Motor neuron (in vitro differentiated cells): ENCODE results near the gene AP2B1. TPM values are rescaled to one million over a fixed set of nuclear protein-coding genes. Genes with fewer than 3 reads are reported as not detected.
A peak's percentile ranks its signal among the peaks of the same experiment; 100 is the strongest.

Experiments used
- ATAC-seq, 8 experiments: fragments of 200-7000 bp; cut with Tn5 transposase; replicated peaks in 6 of 8; 2 replicates each; pipeline ENCODE4 v1.8.0; 2021; ENCODE audit warnings: mild to moderate bottlenecking in 8 of 8, moderate library complexity in 8 of 8
- H3K27ac ChIP-seq, 2 donors: fragments of 250-450 bp; sonication (Bioruptor Pico); 2 replicates each; pipeline ENCODE4 v1.9.0; 2021; ENCODE audit warnings: antibody characterized with exemption in 2 of 2, mild to moderate bottlenecking in 2 of 2, moderate library complexity in 1 of 2
- H3K4me1 ChIP-seq, 2 donors: fragments of 250-450 bp; sonication (Bioruptor Pico); replicated peaks in 1 of 2; 2 replicates each; pipeline ENCODE4 v1.6.1; 2021; ENCODE audit warnings: antibody characterized with exemption in 2 of 2, mild to moderate bottlenecking in 2 of 2, moderate library complexity in 1 of 2
- H3K4me3 ChIP-seq, 5 donors: fragments of 250-450 bp; sonication (Bioruptor Pico); 2 replicates each; pipeline ENCODE4 v1.9.0; 2021; ENCODE audit warnings: antibody characterized with exemption in 5 of 5, mild to moderate bottlenecking in 5 of 5, moderate library complexity in 4 of 5
- WGBS, 10 experiments: fragments of 450-650 bp; shearing (Covaris generic); methylation state at CpG; one replicate each; pipeline ENCODE4 v1.0.0; 2022; 5-methylcytosine and 5-hydroxymethylcytosine counted together
- in situ Hi-C, 9 experiments: fragments of 400-800 bp; cut with MboI; loops; one replicate each; pipeline ENCODE4 v1.15.0; 2021; ENCODE audit warnings: low sequenced_read_pairs in 9 of 9, low pct_unique_long_range_greater_than_20kb in 2 of 9; ENCODE audit not compliant: unreplicated experiment in 9 of 9
- total RNA-seq, 8 experiments: library from RNA; unstranded; fragments of 300-600 nt; gene quantifications; 2 replicates each; pipeline versions ENCODE4 v1.2.3 to v1.2.4, GENCODE V29; 2022

AP2B1 gene
- total RNA-seq, 8 experiments from 2014 or later, result 63.8 to 204 (median 126) TPM

GRCh38 chr17:35728551-35728950 lies 141.4 kb downstream of the AP2B1 start:
- no peak for ATAC-seq
- WGBS, 10 experiments, result 72 to 100% (median 92%) methylated on average over 1 to 3 of the region's 3 CpGs; no CpG with 5 or more reads in 6 of the 10 experiments
- in situ Hi-C loops, result loop anchor here in 3 of 9 experiments (25.0 kb wide), 1 partner anchor 116 kb away; no protein-coding TSS in a partner anchor
- H3K4me1 ChIP-seq, result peaks cover 21 to 42% of the 10 kb centered on the region in 2 donors
- H3K27ac ChIP-seq, result no peak overlapping the region
- H3K4me3 ChIP-seq, result no peak overlapping the region

- no peak for ATAC-seq
- 11 to 80% (median 40%) methylated on average over 2 to 4 of the region's 4 CpGs; no CpG with 5 or more reads in 5 of the 10 experiments for WGBS, 10 experiments
- Histone ChIP-seq H3K27ac (no peak overlapping the region), H3K4me1 (peaks cover 21 to 42% of the 10 kb centered on the region in 2 donors), H3K4me3 (no peak overlapping the region)
- in situ Hi-C loops, result loop anchor here in 3 of 9 experiments (25.0 kb wide), 1 partner anchor 117 kb away; no protein-coding TSS in a partner anchor
These were observed 142.3 kb downstream of the AP2B1 start for GRCh38 chr17:35729405-35729833.

- in situ Hi-C loops, result loop anchor here in 3 of 9 experiments (25.0 kb wide), 1 partner anchor 118 kb away; no protein-coding TSS in a partner anchor
- peaks cover 21 to 38% of the 10 kb centered on the region in 2 donors for H3K4me1 ChIP-seq
- H3K27ac ChIP-seq, result no peak overlapping the region
- ATAC-seq, result no peak
- WGBS, 10 experiments, result 57 to 91% (median 77%) methylated on average over 2 to 7 of the region's 10 CpGs
- H3K4me3 ChIP-seq, result no peak overlapping the region
These were observed 143.4 kb downstream of the AP2B1 start for GRCh38 chr17:35730400-35731005.

- WGBS, 10 experiments, result 41% methylated on average over 2 of the region's 44 CpGs; no CpG with 5 or more reads in 9 of the 10 experiments
- in situ Hi-C loops, result loop anchor here in 3 of 9 experiments (25.0 kb wide), 1 partner anchor 119 kb away; no protein-coding TSS in a partner anchor
These were observed 144.3 kb downstream of the AP2B1 start, which contains the start of gene RASL10B for GRCh38 chr17:35731239-35731916. Gene RASL10B, plus strand, starts transcription at chr17:35731639. Its CDS starts 3,546 bp downstream, at chr17:35735185.

GRCh38 chr17:35731917-35732805 lies 145.0 kb downstream of the AP2B1 start:
- in situ Hi-C loops, result loop anchor here in 3 of 9 experiments (25.0 kb wide), 1 partner anchor 120 kb away; no protein-coding TSS in a partner anchor
- Histone ChIP-seq H3K27ac (no peak overlapping the region), H3K4me3 (peak overlapping the region; percentile 55 to 100 (median 76)), H3K4me1 (peaks cover 8 to 22% of the 10 kb centered on the region in 2 donors)
- 0 to 30% (median 0%) methylated on average over 1 to 5 of the region's 47 CpGs; no CpG with 5 or more reads in 6 of the 10 experiments for WGBS, 10 experiments
- peak; percentile 18 to 71 (median 60) for ATAC-seq

More at GRCh38 chr17:35731239-35731916, 144.3 kb downstream of the AP2B1 start, which contains the start of gene RASL10B:
- Histone ChIP-seq H3K27ac (no peak within 1 kb of the TSS), H3K4me3 (peak within 1 kb of the TSS; percentile 55 to 100 (median 76)), H3K4me1 (peaks cover 16 to 30% of the 10 kb centered on the region in 2 donors)
- peak; percentile 79 to 90 (median 88) for ATAC-seq

GRCh38 chr17:35732806-35733136 lies 145.6 kb downstream of the AP2B1 start:
- H3K4me3 ChIP-seq, result peak overlapping the region in 3 of 5 donors; percentile 74 to 100 (median 96)
- 20 to 100% (median 67%) methylated on average over 1 of the region's 1 CpG; no CpG with 5 or more reads in 7 of the 10 experiments for WGBS, 10 experiments
- in situ Hi-C loops, result loop anchor here in 3 of 9 experiments (25.0 kb wide), 1 partner anchor 120 kb away; no protein-coding TSS in a partner anchor
- no peak overlapping the region for H3K27ac ChIP-seq
- peaks cover 8 to 19% of the 10 kb centered on the region in 2 donors for H3K4me1 ChIP-seq
- no peak for ATAC-seq

GRCh38 chr17:35733366-35733765 lies 146.2 kb downstream of the AP2B1 start:
- ATAC-seq, result no peak
- in situ Hi-C loops, result loop anchor here in 3 of 9 experiments (25.0 kb wide), 1 partner anchor 121 kb away; no protein-coding TSS in a partner anchor
- WGBS, 10 experiments, result 50 to 100% (median 73%) methylated on average over 1 to 4 of the region's 6 CpGs; no CpG with 5 or more reads in 6 of the 10 experiments
- Histone ChIP-seq H3K4me3 (no peak overlapping the region), H3K4me1 (peaks cover 8 to 19% of the 10 kb centered on the region in 2 donors), H3K27ac (no peak overlapping the region)

- ATAC-seq, result no peak
- peaks cover 4 to 13% of the 10 kb centered on the region in 2 donors for H3K4me1 ChIP-seq
- no peak overlapping the region for H3K4me3 ChIP-seq
- WGBS, 10 experiments, result 7 to 95% (median 83%) methylated on average over 1 to 4 of the region's 7 CpGs; no CpG with 5 or more reads in 3 of the 10 experiments
- in situ Hi-C loops, result loop anchor here in 3 of 9 experiments (25.0 kb wide), 1 partner anchor 122 kb away; no protein-coding TSS in a partner anchor
- no peak overlapping the region for H3K27ac ChIP-seq
These were observed 147.3 kb downstream of the AP2B1 start for GRCh38 chr17:35734396-35734795.

GRCh38 chr17:35735036-35735805 lies 148.1 kb downstream of the AP2B1 start:
- in situ Hi-C loops, result loop anchor here in 3 of 9 experiments (25.0 kb wide), 1 partner anchor 123 kb away; no protein-coding TSS in a partner anchor
- WGBS, 10 experiments, result 0 to 100% (median 92%) methylated on average over 1 to 9 of the region's 29 CpGs; no CpG with 5 or more reads in 5 of the 10 experiments

GRCh38 chr17:35736236-35736635 lies 149.1 kb downstream of the AP2B1 start:
- H3K27ac ChIP-seq, result no peak overlapping the region
- 20 to 100% (median 96%) methylated on average over 1 to 4 of the region's 5 CpGs; no CpG with 5 or more reads in 4 of the 10 experiments for WGBS, 10 experiments
- in situ Hi-C loops, result loop anchor here in 3 of 9 experiments (25.0 kb wide), 1 partner anchor 124 kb away; no protein-coding TSS in a partner anchor
- H3K4me1 ChIP-seq, result peaks cover 1 to 8% of the 10 kb centered on the region in 2 donors
- ATAC-seq, result no peak
- no peak overlapping the region for H3K4me3 ChIP-seq

More at GRCh38 chr17:35735036-35735805, 148.1 kb downstream of the AP2B1 start:
- no peak for ATAC-seq
- no peak overlapping the region for H3K4me3 ChIP-seq
- peaks cover 3 to 8% of the 10 kb centered on the region in 2 donors for H3K4me1 ChIP-seq
- no peak overlapping the region for H3K27ac ChIP-seq

GRCh38 chr17:35738519-35739133 lies 151.5 kb downstream of the AP2B1 start:
- Histone ChIP-seq H3K4me1 (peaks cover 0 to 6% of the 10 kb centered on the region in 2 donors), H3K4me3 (no peak overlapping the region), H3K27ac (no peak overlapping the region)
- ATAC-seq, result no peak
- in situ Hi-C loops, result loop anchor here in 3 of 9 experiments (25.0 kb wide), 1 partner anchor 126 kb away; no protein-coding TSS in a partner anchor
- WGBS, 10 experiments, result 44 to 100% (median 76%) methylated on average over 1 to 5 of the region's 5 CpGs; no CpG with 5 or more reads in 7 of the 10 experiments
